ENCODE measurements around the gene MT1F. TPM values are rescaled to one million over a fixed set of nuclear protein-coding genes. Genes with fewer than 3 reads are reported as not detected.

Gene MT1F
- polyA plus RNA-seq, 1 donor from 2014 or later = 1.8 TPM

GRCh38 chr16:56691885-56692284 is 34.1 kb downstream of the MT1F start:
- H4K20me1 ChIP-seq (ENCODE audit: insufficient read depth) = no peaks in the 10 kb centered on the region
- H3K79me2 ChIP-seq (replicated peaks; ENCODE audit: insufficient read depth, low read length) = no peaks in the 10 kb centered on the region
- H2AFZ ChIP-seq (ENCODE audit: low read depth, low read length) = no peak overlapping the region
- H3K9me3 ChIP-seq (ENCODE audit: low read length) = no peaks in the 10 kb centered on the region
- H3K27ac ChIP-seq (ENCODE audit: low read length) = no peak overlapping the region
- no peaks in the 10 kb centered on the region for H3K27me3 ChIP-seq (ENCODE audit: insufficient read depth, low read depth, low read length)
- TF ChIP-seq TAF1 (IDR thresholded peaks at IDR 0.05; ENCODE audit: low read depth) (no peak), EZH2 (IDR thresholded peaks at IDR 0.05; ENCODE audit: borderline replicate concordance, insufficient read depth, low read length, poor library complexity, severe bottlenecking) (no peak), EP300 (conservative IDR thresholded peaks at IDR 0.05; ENCODE audit: poor library complexity, severe bottlenecking) (no peak), SMC3 (conservative IDR thresholded peaks at IDR 0.05; ENCODE audit: poor library complexity) (no peak), RAD21 (conservative IDR thresholded peaks at IDR 0.05) (no peak)
- TF ChIP-seq, protein P1, sequence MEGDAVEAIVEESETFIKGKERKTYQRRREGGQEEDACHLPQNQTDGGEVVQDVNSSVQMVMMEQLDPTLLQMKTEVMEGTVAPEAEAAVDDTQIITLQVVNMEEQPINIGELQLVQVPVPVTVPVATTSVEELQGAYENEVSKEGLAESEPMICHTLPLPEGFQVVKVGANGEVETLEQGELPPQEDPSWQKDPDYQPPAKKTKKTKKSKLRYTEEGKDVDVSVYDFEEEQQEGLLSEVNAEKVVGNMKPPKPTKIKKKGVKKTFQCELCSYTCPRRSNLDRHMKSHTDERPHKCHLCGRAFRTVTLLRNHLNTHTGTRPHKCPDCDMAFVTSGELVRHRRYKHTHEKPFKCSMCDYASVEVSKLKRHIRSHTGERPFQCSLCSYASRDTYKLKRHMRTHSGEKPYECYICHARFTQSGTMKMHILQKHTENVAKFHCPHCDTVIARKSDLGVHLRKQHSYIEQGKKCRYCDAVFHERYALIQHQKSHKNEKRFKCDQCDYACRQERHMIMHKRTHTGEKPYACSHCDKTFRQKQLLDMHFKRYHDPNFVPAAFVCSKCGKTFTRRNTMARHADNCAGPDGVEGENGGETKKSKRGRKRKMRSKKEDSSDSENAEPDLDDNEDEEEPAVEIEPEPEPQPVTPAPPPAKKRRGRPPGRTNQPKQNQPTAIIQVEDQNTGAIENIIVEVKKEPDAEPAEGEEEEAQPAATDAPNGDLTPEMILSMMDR (IDR thresholded peaks at IDR 0.05; ENCODE audit: poor library complexity, severe bottlenecking) = no peak
- TF ChIP-seq, protein P2, sequence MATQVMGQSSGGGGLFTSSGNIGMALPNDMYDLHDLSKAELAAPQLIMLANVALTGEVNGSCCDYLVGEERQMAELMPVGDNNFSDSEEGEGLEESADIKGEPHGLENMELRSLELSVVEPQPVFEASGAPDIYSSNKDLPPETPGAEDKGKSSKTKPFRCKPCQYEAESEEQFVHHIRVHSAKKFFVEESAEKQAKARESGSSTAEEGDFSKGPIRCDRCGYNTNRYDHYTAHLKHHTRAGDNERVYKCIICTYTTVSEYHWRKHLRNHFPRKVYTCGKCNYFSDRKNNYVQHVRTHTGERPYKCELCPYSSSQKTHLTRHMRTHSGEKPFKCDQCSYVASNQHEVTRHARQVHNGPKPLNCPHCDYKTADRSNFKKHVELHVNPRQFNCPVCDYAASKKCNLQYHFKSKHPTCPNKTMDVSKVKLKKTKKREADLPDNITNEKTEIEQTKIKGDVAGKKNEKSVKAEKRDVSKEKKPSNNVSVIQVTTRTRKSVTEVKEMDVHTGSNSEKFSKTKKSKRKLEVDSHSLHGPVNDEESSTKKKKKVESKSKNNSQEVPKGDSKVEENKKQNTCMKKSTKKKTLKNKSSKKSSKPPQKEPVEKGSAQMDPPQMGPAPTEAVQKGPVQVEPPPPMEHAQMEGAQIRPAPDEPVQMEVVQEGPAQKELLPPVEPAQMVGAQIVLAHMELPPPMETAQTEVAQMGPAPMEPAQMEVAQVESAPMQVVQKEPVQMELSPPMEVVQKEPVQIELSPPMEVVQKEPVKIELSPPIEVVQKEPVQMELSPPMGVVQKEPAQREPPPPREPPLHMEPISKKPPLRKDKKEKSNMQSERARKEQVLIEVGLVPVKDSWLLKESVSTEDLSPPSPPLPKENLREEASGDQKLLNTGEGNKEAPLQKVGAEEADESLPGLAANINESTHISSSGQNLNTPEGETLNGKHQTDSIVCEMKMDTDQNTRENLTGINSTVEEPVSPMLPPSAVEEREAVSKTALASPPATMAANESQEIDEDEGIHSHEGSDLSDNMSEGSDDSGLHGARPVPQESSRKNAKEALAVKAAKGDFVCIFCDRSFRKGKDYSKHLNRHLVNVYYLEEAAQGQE (IDR thresholded peaks at IDR 0.05; ENCODE audit: borderline replicate concordance) = no peak
- H3K4me3 ChIP-seq (ENCODE audit: low read length) = no peak overlapping the region
- H3K36me3 ChIP-seq (ENCODE audit: insufficient read depth, low read length) = no peaks in the 10 kb centered on the region
- H3K9me2 ChIP-seq (ENCODE audit: insufficient read depth, low read length) = no peaks in the 10 kb centered on the region
- no peak overlapping the region for H3K9ac ChIP-seq (ENCODE audit: low read length)
- H3F3A ChIP-seq (ENCODE audit: insufficient read depth, low read length, poor library complexity, severe bottlenecking) = no peaks in the 10 kb centered on the region
- no peak overlapping the region for H3K4me2 ChIP-seq (ENCODE audit: low read length)

GRCh38 chr16:56695246-56695645 is 37.5 kb downstream of the MT1F start:
- Histone ChIP-seq H3K36me3 (ENCODE audit: insufficient read depth, low read length) (no peaks in the 10 kb centered on the region), H2AFZ (ENCODE audit: low read depth, low read length) (no peak overlapping the region), H3K9ac (ENCODE audit: low read length) (no peak overlapping the region), H3K4me3 (ENCODE audit: low read length) (no peak overlapping the region), H3K9me3 (ENCODE audit: low read length) (no peaks in the 10 kb centered on the region), H3K27ac (ENCODE audit: low read length) (no peak overlapping the region), H4K20me1 (ENCODE audit: insufficient read depth) (no peaks in the 10 kb centered on the region), H3K79me2 (replicated peaks; ENCODE audit: insufficient read depth, low read length) (no peaks in the 10 kb centered on the region), H3F3A (ENCODE audit: insufficient read depth, low read length, poor library complexity, severe bottlenecking) (no peaks in the 10 kb centered on the region), H3K9me2 (ENCODE audit: insufficient read depth, low read length) (no peaks in the 10 kb centered on the region), H3K27me3 (ENCODE audit: insufficient read depth, low read depth, low read length) (no peaks in the 10 kb centered on the region), H3K4me2 (ENCODE audit: low read length) (no peak overlapping the region)
- TF ChIP-seq, protein P1 (IDR thresholded peaks at IDR 0.05; ENCODE audit: poor library complexity, severe bottlenecking) = no peak
- TF ChIP-seq RAD21 (conservative IDR thresholded peaks at IDR 0.05) (no peak), SMC3 (conservative IDR thresholded peaks at IDR 0.05; ENCODE audit: poor library complexity) (no peak), POLR2AphosphoS5 (IDR thresholded peaks at IDR 0.05) (no peak), EZH2 (IDR thresholded peaks at IDR 0.05; ENCODE audit: borderline replicate concordance, insufficient read depth, low read length, poor library complexity, severe bottlenecking) (no peak), MXI1 (conservative IDR thresholded peaks at IDR 0.05; ENCODE audit: poor library complexity, severe bottlenecking) (no peak), EP300 (conservative IDR thresholded peaks at IDR 0.05; ENCODE audit: poor library complexity, severe bottlenecking) (no peak), TAF1 (IDR thresholded peaks at IDR 0.05; ENCODE audit: low read depth) (no peak)
- TF ChIP-seq, protein P2 (IDR thresholded peaks at IDR 0.05; ENCODE audit: borderline replicate concordance) = no peak

Measured in neural cell (in vitro differentiated cells).